IPS-11a (cell line): ENCODE measurements around the gene VWA7.

Experiments used
- H3K4me3 ChIP-seq: one replicate; pipeline ENCODE4 v1.5.1; 2013; ENCODE audit warnings: low read depth, low read length, control low read depth

VWA7 gene

GRCh38 chr6:31778999-31779885, 2.1 kb upstream of the VWA7 start:
- H3K4me3 ChIP-seq = no peak overlapping the region

DNA sequence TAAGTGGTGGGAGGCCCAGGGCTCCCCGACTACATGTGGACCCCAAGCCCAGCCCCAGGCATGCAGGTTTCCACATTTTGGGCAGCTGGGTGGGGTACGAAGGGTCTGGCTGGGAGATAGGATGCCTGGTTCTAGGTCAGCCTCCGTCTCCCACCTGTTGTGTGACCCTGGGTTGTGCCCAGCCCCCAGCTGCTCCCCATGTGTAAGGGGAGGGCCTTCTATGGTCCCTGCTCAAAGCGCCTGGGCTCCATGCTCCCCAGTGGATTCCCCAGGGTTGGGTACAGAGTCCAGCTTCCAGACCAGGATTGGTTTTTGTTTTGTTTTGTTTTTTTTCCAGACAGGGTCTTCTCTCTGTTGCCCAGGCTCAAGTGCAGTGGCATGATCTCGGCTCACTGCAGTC, 1.1 kb upstream of the VWA7 start:
- H3K4me3 ChIP-seq = no peak overlapping the region

DNA sequence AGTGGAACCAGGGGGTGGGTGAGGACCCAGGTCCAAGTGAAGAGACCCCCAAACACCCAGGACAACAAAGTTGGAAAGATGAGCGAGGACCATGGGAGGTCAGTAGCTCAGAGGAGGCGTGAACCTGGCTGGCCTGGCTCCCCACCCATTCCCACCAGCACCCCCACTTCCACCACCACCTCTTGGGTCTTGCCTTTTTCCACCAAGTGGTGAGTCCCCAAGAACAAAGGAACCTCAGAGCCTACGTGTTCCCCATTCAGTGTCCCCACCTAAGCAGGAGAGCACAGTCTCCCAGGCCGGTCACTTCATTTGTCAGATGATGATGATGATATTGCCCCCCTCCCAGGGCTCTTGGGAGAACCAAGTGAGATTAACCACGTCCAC, 531 bp upstream of the VWA7 start:
- H3K4me3 ChIP-seq = no peak overlapping the region

- no peak overlapping the region for H3K4me3 ChIP-seq
These were observed 591 bp downstream of the VWA7 start for GRCh38 chr6:31776485-31776988.

GRCh38 chr6:31775633-31776484, 1.3 kb downstream of the VWA7 start:
- no peak overlapping the region for H3K4me3 ChIP-seq

DNA sequence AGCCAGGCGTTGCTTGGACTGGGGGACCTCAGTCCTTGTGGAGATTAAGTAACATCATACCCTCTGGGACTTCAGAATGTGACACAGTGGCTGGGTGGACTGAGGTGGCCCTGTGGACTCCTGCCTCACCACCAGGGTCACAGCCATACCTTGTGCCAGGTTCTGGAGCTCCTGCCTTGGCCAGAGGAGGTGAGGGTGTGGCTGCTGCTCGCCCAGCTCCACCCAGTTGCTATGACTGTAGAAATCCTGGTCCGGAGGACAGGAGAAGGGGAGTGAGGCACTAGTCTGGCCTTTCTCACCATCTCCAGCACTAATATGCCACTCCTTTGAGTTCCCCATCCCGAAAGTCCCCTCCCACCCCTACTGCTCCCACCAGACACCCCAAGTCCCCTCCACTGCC, 1.9 kb downstream of the VWA7 start:
- H3K4me3 ChIP-seq = no peak overlapping the region

GRCh38 chr6:31771992-31772358, 5.2 kb downstream of the VWA7 start:
- H3K4me3 ChIP-seq = no peak overlapping the region

DNA sequence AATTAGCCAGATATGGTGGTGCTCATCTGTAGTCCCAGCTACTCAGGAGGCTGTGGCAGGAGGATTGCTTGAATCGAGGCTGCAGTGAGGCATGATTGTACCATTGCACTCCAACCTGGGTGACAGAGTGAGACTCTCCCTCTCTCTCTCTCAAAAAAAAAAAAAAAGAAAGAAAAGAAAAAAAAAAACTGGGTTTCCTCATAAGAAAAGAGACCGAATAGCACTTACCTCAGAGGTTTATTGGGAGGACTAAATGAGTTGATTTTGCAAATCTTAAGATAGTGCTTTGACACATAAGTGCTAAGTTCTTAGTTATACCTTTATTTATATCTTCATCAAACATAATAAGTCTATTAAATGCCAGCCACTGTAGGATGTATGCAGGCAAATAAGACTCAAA, 6.3 kb downstream of the VWA7 start:
- no peak overlapping the region for H3K4me3 ChIP-seq

- no peak overlapping the region for H3K4me3 ChIP-seq
These were observed 7.3 kb downstream of the VWA7 start for GRCh38 chr6:31769684-31770371.

- no peak overlapping the region for H3K4me3 ChIP-seq
These were observed 8.5 kb downstream of the VWA7 start for GRCh38 chr6:31768363-31769257.

- no peak overlapping the region for H3K4me3 ChIP-seq
These were observed 10.0 kb downstream of the VWA7 start for GRCh38 chr6:31767096-31767645.

GRCh38 chr6:31765910-31766794, 11.0 kb downstream of the VWA7 start:
- H3K4me3 ChIP-seq = no peak overlapping the region

- no peak overlapping the region for H3K4me3 ChIP-seq
These were observed 11.6 kb downstream of the VWA7 start for GRCh38 chr6:31765559-31765909.

DNA sequence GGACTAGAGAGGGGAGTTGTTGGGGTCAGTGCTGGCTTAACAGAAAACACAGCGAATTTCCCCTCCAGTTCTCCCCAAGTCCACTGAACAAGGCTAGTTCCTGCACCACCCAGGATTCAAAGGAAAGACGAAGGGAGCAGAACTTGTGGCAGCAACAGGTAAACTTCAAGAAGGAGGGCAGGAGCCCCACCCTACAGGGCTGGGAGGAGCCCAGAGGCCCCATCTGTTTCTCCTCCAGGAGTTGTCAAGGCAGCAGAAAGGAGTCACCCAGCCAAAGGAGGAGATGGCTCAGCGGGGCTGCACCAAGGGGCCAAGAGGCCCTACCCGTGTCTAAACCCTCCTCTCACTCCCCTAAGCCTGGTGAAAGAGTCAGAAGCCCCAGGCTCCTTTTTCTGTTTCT, 12.9 kb downstream of the VWA7 start:
- H3K4me3 ChIP-seq = no peak overlapping the region

GRCh38 chr6:31763619-31763940, 13.5 kb downstream of the VWA7 start:
- no peak overlapping the region for H3K4me3 ChIP-seq

- H3K4me3 ChIP-seq = no peak overlapping the region
These were observed 14.1 kb downstream of the VWA7 start for GRCh38 chr6:31762878-31763618.

GRCh38 chr6:31762356-31762755, 14.8 kb downstream of the VWA7 start, which contains the start of gene SAPCD1:
SAPCD1 (plus strand) TSS chr6:31762656; CDS start chr6:31763055, 399 bp downstream.
- no peak within 1 kb of the TSS for H3K4me3 ChIP-seq

GRCh38 chr6:31761343-31761742, 15.8 kb downstream of the VWA7 start:
- H3K4me3 ChIP-seq = no peak overlapping the region
